Umbilical cord (tissue), 2 donors: ENCODE data around the gene AKAP6. TPM values are rescaled to one million over a fixed set of nuclear protein-coding genes. Genes with fewer than 3 reads are reported as not detected.

Experiments used
- DNase-seq: peaks from one replicate; pipeline ENCODE4 v3.0.0-alpha.2; 2015; ENCODE audit warnings: low spot score
- total RNA-seq: library from RNA; depleted of rRNA; stranded (reverse); fragments of >200 nt; gene quantifications from one replicate; pipeline ENCODE4 v1.2.3, GENCODE V29; 2014; ENCODE audit warnings: low replicate concordance; ENCODE audit not compliant: insufficient read depth

The AKAP6 gene
- total RNA-seq, 1 donor from 2014 or later: 76.3 TPM

DNA sequence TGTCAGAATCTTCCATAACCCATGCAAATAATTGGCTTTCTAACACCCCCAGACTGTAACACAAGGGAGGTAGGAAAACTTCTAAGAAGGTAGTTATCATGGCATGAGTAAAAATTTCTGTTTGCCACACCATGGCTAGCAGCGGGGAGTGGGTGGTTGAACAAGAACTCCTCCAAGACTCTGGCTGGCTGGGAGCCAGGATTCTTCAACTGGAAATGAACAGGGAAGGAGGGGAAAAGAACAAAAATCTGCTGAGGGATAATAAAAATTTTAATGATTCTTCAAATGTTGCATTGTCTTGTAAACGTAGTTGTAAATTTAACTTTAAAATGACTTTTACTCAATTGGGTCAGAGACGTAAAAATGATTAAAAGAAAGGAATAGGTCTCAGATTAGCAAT is 78.9 kb downstream of the AKAP6 start:
- no peak for DNase-seq

DNA sequence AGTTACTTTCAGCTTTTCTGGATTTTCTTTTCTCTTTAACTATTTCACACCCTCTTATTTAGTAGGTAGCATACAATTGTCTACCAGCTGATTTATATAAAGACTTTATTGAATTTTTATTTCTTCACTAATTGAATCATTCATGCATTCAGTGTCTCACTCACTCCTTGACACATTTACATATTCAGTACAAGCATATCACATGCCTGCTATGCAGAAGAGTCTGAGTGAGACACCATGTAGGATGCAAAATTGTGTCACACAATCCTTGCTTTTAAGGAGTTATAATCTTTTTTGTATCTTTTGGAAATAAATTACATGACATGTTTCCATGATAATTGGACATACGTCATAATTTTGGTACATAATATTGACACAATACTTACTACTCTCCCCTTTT is 83.0 kb downstream of the AKAP6 start:
- no peak for DNase-seq

DNA sequence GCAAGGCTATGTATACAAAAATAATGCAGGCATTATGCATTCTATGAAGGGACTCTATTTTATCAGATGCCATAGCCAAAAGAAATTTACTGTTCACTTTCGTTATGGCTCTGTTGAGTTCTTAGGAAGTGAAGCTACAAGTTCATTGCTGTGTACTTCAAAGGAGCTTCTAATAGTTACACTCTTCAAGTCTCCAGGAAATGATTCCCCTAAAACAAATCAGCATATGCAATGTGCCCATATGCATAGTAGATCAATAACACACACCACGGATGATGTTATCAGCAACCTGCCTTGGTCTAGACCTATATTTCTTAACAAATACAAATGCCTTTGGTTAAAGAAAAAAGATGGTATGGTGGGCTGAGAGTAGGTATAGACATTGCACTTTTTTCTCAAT is 83.4 kb downstream of the AKAP6 start:
- DNase-seq: no peak

GRCh38 chr14:32413967-32414640 is 85.0 kb downstream of the AKAP6 start:
- no peak for DNase-seq

DNA sequence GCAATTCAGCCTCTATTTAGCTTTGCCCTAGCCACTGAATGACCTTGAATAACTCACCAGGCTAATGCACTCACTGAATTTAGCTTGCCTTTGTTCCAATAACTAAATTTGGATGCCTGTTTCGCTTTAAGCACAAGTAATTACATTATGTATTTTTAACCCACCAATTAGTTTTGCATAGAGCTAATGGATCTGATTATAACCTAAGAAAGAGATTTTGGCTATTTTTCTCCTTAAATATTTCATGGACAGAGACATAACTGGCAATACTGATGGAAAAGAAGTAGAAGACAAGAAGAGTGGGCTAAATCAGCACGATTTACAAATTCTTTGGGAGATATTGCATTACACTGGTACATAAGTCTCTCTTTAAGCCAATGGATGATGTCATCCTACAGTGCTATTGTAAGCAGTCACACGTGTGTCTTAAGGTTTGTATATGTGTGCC is 85.7 kb downstream of the AKAP6 start:
- no peak for DNase-seq

DNA sequence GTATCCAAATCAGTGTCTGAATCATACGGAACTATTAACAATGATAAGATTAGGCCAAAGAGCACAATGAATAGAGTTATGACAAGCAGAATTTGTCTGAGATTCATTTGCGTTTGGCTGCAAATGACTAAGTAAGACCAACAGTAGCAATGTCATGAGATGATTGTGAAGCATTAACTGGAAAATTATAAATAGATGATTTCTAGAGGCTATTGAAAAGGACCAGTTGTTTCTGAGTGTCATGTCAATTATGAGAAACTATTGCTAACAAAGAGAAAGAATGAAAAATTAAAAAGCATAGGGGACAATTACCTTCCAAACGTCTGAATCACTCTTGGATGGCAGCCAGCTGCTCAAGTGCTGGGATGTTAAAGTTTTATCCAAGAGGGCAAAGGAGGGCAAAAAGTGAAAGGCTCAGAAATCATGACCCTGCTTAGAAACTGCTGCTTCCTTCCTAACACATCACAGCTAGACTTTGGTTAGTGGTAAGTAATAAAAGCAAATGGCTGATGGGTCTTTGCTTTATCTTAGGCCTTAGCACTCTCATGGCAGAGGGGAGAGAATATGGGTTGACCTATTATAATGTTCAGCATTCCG is 89.0 kb downstream of the AKAP6 start:
- no peak for DNase-seq

DNA sequence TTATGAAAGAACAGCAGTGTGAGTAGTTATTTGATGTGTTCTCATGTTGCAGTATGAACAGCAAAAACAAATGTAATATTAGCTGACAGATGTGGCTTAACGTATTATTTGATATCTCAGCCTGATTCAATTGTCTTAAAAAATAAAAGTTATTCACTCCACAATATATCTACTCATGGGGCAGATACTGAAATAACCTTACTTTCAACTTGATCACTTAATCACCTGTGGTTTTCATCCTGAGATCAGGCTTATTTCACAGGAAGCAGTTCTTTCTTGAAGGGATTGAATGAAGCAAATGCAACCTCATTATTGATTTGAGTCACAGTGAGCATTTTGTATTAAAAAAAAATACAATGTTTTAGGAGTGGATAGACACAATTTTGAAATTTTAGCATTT is 90.3 kb downstream of the AKAP6 start:
- no peak for DNase-seq

- DNase-seq: no peak
These were observed 92.7 kb downstream of the AKAP6 start for GRCh38 chr14:32421781-32422180.

DNA sequence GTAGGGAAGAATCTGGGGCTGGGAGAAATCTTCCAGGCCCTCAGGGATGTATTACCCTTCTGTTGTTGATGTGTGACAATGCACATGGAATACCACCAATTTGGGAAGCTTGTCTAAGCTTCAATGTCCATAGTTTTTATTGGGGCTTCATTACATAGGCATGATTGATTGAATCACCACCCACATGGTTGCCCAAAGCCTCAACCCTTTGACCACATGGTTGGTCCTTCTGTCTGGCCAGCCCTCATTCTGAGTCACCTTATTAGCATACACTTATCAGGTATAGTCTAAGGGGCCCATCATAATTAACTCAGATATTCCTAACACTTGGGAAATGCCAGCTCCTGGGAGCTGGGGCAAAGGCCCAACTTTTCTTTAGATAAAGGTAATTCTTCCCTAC is 93.3 kb downstream of the AKAP6 start:
- no peak for DNase-seq

DNA sequence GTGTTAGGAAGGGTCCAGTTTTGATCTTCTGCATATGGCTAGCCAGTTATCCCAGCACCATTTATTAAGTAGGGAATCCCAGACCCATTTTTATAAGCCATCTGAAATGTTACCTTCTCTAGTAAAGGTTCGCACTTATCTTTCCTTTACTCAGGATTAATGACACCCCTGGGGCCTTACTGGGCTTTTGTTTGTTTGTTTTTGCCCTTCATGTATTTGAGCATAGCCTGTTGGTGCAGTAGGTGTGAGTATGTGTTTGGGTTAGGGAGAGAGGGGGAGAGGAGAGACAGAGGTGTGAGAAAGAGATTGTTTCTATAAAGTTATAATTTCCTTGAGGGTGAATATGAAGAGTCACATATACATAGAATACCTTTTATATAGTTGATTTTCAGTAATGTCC is 96.9 kb downstream of the AKAP6 start:
- no peak for DNase-seq

DNA sequence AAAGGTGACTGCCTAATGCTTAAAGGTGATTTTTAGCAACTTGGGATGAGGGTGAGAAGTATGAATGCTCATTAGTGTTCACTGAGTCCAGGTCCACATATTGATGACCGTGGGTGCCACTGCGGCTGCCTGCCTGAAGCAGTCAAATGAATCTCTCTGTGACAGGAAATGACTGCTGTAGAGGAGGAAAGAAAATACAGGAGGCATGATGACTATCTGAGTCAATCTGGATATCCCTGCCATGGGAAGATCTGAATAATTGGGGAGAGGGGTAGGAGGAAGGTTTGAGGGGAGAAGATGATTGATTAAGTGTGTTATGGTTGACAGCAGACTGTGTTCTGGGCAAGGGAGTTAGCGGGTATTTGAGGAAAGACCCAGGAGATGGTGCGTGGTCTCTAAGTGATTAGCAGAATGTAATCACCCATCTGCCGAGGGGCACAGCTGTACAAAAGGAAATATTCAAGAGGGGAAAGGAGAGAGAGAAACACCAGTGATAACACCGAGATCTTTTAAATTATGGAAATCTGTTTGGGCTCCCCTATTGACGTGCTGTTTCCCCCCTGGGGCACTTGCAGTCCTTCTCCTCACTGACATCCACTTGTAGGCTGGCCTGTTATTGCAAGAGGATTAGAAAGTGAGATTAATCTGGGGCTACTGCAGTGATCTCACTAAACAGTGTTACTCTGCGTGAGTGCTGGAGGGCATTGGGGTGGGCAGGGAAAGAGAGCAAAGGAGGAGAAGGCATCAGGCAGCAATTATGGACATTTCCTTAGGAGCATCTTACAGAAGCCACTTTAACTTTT is 97.7 kb downstream of the AKAP6 start:
- no peak for DNase-seq

DNA sequence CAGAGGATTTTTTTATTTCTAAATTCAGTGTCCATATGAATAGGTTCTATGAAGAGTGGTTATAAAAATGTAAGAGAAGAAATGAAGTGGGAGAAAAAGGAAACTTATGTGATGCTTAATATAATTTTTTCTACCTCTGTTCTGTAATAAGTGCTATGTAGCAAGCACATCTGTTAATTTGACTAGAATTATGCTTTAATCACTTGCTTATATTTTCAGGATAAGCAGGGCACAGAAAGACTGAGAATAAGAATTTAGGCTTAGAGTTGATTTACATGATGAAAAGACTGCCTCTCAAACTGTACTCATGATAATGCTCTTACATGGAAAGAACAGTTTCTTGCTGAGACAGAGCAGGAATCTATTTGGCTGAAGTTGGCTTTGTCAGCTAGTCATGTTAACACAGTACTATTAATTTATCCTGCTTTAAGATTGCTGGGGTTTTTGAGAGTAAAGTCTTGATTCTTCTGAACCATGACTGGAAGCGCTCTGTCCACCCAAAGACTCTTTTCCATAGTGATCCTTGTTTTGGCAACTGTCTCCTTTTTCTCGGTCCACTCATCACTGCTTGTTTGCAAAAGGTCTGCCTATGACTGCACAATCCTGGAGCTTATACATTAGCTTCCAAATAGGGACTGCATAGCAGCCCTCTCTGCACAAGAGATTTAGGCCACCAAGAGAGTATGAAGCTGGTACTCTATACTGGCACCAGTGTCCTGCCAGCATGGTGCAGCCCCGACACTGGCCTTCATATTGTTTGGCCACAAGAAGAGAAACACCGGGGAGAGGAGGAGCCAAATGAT is 98.8 kb downstream of the AKAP6 start:
- DNase-seq: peak; percentile 76

DNA sequence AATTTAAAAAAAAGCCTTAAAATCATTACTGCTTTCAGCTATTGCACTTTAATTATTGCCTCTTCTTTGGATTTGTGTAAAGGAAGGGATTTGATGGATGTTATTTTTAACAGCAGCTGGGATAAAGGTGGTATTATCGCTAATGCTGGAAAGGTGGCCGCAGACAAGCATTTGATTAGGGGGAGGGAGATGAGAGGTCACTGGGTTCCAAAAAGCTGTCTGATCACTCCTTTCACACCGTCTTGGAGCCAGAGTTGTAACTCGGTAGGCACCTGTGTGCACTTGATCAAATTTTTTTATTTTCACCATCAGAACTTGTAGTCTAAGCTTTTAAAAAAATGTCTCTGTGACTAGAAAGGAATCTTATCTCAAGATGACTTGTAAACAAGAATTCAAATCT is 99.8 kb downstream of the AKAP6 start:
- DNase-seq: no peak

DNA sequence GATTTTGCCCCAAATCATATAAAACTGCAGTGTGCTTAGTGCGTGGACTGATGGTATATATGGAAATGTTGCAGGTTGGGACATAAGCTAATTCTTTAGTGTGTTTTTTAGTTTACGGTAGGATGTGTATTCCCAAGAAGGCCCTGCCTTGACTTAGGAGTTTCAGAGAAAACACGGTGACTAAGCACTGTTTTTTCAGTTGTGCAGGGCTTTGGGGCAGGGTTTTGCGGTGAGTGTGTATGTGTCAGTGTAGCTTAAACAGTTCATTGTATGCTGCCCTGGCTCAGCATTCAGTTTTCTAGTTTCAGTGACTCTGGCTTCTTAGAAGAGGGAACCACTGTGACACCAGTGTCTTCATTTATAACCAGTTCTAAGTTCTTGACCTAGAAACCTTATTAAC is 101.2 kb downstream of the AKAP6 start:
- no peak for DNase-seq

GRCh38 chr14:32432813-32433538 is 103.9 kb downstream of the AKAP6 start:
- DNase-seq: no peak

DNA sequence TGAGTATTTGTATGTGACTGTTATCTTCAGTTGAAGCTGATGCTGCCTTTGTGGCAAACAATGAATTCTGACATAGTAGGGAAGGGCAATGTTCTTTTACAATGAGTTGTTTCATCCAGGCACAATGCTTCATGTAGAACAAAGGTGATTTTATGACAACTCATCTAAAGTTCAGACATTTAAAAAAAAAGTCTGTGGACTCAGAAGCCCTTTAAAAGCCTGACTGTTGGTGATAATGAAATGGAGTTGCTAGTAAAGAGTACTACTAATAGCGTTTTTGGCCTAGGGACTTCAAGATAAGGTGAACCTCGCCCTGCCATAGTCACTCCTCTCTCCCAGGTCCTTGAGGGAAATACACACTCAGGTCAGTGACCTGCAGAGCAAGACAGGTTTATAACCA is 105.1 kb downstream of the AKAP6 start:
- no peak for DNase-seq

GRCh38 chr14:32434880-32435279 is 105.8 kb downstream of the AKAP6 start:
- DNase-seq: no peak

GRCh38 chr14:32435411-32435810 is 106.3 kb downstream of the AKAP6 start:
- DNase-seq: no peak

DNA sequence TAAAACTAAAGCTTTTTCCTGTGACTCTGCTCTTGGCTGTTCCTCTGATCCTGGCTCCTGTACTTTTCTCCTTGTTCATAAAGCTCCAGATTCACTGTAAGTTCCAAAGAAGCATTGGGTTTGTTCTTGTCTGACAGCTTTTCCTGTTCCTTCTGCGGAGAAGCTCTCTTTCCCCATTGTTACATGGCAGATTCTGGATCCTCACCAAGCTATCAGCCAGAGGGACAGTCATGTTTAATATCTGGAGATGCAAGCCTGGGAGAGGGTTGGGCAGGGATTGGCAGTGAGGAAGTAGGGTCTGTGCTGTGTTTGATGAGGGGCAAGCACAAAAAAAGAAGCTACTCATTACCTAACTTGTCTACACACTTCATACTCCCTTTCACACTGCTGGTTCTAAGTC is 107.9 kb downstream of the AKAP6 start:
- no peak for DNase-seq

- peak; percentile 57 for DNase-seq
These were observed 109.4 kb downstream of the AKAP6 start for GRCh38 chr14:32438517-32438916.

- DNase-seq: no peak
These were observed 115.0 kb downstream of the AKAP6 start for GRCh38 chr14:32443890-32444661.
